HFFc6 (cell line): Measurements from ENCODE around the gene PGAP6. TPM values are rescaled to one million over a fixed set of nuclear protein-coding genes. Genes with fewer than 3 reads are reported as not detected.
"Not testable (repeated sequence)": the region's sequence is repeated elsewhere in the genome, so short reads cannot be mapped to it uniquely, and the experiment has no call there.

Source experiments
- DNase-seq: peaks from one replicate; pipeline ENCODE4 v3.0.0-alpha.2; 2018
- H3K27ac Mint-ChIP-seq: 2 replicates; pipeline ENCODE4 v1.8.0; 2020; ENCODE audit warnings: mild to moderate bottlenecking, mixed read lengths
- H3K27me3 Mint-ChIP-seq: 2 replicates; pipeline ENCODE4 v1.8.0; 2021; ENCODE audit warnings: mild to moderate bottlenecking, moderate library complexity, mixed read lengths; ENCODE audit not compliant: insufficient read depth
- H3K36me3 Mint-ChIP-seq: 2 replicates; pipeline ENCODE4 v1.8.0; 2021; ENCODE audit warnings: low read depth, mixed read lengths
- H3K4me1 Mint-ChIP-seq: 2 replicates; pipeline ENCODE4 v1.8.0; 2020; ENCODE audit warnings: low read depth, mixed read lengths
- H3K4me3 Mint-ChIP-seq: 2 replicates; pipeline ENCODE4 v1.8.0; 2020; ENCODE audit warnings: mild to moderate bottlenecking, moderate library complexity, mixed read lengths
- H3K9me3 Mint-ChIP-seq: 2 replicates; pipeline ENCODE4 v1.8.0; 2020; ENCODE audit warnings: mild to moderate bottlenecking, mixed read lengths
- total RNA-seq, 6 experiments: library from RNA; stranded (reverse); fragmentation: NEBNext Ultra II Directional; extraction: Animal tissue kit (Norgen Biotek cat#: 25700); gene quantifications; 2 replicates in 1 of 6; 3 replicates in 5 of 6; pipeline ENCODE4 v1.2.3, GENCODE V29; 2021
- TF ChIP-seq, protein P1 (sequence below): fragments of 200-600 bp; sonication (generic); IDR thresholded peaks from 2 replicates; pipeline ENCODE4 v1.5.0; 2021; ENCODE audit warnings: antibody characterized with exemption, mild to moderate bottlenecking

Gene PGAP6
- total RNA-seq, 6 experiments from 2014 or later = 50.6 to 69.7 (median 59.7) TPM

DNA sequence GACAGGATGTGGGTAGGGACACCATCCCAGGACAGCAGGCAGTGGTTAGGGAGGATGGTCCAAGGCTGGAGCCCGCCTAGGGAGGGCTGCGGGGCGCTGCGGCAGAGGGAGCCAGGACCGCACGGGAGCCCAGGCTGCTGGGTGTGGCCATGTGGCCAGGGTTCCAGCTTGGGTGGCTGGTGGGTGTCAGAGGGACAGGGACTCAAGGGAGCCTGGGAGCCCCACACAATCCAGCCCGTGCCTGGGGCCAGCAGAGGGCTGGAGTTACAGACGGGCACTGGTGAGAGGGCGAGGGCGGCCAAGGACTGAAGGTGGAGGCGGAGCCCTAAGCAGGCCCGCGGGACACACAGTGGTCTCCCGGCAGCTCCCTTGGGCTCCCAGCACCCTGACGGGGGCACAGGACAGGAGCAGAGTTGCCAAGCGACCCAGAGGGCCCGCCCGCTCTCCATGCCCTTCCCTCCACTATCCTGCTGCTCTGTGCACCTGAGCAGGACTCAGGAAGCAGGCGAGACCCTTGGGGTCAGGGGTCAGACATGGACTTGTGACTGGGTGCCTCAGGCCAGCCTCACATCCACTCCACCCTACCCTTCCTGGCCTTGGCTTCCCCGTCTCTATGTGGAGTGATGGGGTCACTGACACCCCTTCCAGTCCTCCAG is 18.5 kb downstream of the PGAP6 start:
- H3K9me3 Mint-ChIP-seq = no peaks in the 10 kb centered on the region
- H3K4me1 Mint-ChIP-seq = no peaks in the 10 kb centered on the region
- TF ChIP-seq, protein P1, sequence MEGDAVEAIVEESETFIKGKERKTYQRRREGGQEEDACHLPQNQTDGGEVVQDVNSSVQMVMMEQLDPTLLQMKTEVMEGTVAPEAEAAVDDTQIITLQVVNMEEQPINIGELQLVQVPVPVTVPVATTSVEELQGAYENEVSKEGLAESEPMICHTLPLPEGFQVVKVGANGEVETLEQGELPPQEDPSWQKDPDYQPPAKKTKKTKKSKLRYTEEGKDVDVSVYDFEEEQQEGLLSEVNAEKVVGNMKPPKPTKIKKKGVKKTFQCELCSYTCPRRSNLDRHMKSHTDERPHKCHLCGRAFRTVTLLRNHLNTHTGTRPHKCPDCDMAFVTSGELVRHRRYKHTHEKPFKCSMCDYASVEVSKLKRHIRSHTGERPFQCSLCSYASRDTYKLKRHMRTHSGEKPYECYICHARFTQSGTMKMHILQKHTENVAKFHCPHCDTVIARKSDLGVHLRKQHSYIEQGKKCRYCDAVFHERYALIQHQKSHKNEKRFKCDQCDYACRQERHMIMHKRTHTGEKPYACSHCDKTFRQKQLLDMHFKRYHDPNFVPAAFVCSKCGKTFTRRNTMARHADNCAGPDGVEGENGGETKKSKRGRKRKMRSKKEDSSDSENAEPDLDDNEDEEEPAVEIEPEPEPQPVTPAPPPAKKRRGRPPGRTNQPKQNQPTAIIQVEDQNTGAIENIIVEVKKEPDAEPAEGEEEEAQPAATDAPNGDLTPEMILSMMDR = no peak
- peaks cover 2% of the 10 kb centered on the region; the same call in 1 of the 2 replicates for H3K27me3 Mint-ChIP-seq
- 0 out of 2 replicates have a peak, but pooled peaks cover 7% of the 10 kb centered on the region for H3K36me3 Mint-ChIP-seq
- DNase-seq = no peak
- no peak overlapping the region for H3K4me3 Mint-ChIP-seq
- H3K27ac Mint-ChIP-seq = no peak overlapping the region

DNA sequence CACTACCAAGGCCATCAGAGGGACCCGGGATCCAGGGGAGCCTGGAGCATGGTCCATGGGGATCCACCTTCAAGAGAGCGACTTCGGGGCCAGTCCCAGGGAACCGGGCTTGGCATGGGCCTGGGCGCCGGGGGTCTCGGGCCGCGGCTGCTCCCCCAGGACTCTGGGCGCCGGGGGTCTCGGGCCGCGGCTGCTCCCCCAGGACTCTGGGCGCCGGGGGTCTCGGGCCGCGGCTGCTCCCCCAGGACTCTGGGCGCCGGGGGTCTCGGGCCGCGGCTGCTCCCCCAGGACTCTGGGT is 19.1 kb downstream of the PGAP6 start:
- not testable (repeated sequence) for DNase-seq, H3K27me3 Mint-ChIP-seq

DNA sequence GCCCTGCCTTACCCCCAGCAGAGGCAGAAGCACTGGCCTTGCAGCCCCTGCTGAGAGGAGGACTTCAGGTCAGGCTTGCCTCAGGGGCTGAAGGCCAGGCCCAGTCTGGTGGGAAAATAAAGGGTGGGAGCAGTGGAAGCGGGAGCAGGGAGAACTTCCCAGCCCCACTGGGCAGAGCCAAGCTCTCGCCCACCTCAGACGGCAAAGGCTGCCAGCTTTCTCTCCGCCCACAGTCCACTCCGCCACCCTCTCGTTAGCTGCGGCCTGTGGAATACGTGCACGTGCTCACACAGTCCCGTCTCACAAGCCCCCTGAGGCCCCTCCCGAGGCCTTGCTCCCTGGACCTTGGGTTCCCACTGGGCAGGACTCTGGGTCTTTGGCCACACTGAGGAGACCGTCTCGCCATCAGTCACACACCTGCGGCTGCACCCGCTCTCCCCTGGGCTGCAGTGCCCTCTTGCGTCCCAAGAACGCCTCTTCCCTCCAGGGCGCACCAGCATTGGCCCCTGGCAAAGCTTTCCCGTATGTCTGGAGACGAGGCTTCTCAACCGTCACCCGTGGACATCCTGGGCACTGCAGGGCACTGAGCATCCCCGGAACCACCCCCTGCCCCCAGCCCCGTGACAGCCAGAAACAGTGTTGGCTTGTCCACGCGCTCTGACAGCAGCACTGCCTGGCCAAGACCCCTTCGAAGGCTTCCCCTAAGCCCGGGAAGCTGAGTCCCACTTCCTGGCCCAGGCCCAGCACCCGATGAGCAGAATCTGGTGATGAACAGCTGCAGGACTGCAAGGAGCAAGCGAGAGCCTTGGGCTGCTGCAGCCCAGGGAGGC is 19.7 kb downstream of the PGAP6 start:
- Mint-ChIP-seq H3K4me3 (no peak overlapping the region), H3K9me3 (no peaks in the 10 kb centered on the region), H3K27ac (no peak overlapping the region), H3K27me3 (peaks cover 2% of the 10 kb centered on the region; the same call in 1 of the 2 replicates), H3K4me1 (no peaks in the 10 kb centered on the region), H3K36me3 (0 out of 2 replicates have a peak, but pooled peaks cover 5% of the 10 kb centered on the region)
- TF ChIP-seq, protein P1 = peak; percentile 77
- DNase-seq = peak; percentile 51

More for the DNA sequence above, 19.1 kb downstream of the PGAP6 start:
- not testable (repeated sequence) for H3K27ac Mint-ChIP-seq, H3K36me3 Mint-ChIP-seq, H3K4me1 Mint-ChIP-seq, H3K4me3 Mint-ChIP-seq, H3K9me3 Mint-ChIP-seq

DNA sequence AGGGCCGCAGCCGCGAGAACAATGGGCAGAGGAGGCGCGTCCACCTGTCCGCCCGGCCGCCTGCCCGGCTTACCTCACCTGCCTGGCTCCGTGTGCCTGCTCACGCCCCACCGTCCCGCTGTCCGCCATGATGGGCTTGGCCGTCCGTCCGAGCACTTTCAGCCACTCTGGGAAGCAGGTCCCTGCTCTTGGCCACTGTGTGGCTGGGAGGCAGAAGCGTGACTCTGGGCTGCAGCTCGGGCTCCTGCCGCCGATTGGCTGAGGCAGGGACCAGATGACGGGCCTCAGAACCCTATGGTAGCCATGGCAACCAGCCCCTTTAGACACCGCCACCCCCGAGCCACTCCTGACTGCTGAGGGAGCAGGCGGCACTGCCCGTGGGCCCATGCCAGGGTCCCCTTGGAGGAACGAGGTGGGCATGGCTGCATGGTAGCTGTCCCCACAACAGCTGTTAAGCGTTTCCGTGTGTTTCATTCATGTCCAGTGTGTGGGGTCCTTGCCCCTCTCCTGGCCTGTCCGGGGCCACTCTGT is 20.4 kb downstream of the PGAP6 start:
- TF ChIP-seq, protein P1 = no peak
- H3K9me3 Mint-ChIP-seq = no peaks in the 10 kb centered on the region
- no peak for DNase-seq
- H3K27me3 Mint-ChIP-seq = peaks cover 2% of the 10 kb centered on the region; the same call in 1 of the 2 replicates
- H3K4me1 Mint-ChIP-seq = no peaks in the 10 kb centered on the region
- H3K4me3 Mint-ChIP-seq = no peak overlapping the region
- H3K36me3 Mint-ChIP-seq = no peaks in the 10 kb centered on the region
- H3K27ac Mint-ChIP-seq = no peak overlapping the region

DNA sequence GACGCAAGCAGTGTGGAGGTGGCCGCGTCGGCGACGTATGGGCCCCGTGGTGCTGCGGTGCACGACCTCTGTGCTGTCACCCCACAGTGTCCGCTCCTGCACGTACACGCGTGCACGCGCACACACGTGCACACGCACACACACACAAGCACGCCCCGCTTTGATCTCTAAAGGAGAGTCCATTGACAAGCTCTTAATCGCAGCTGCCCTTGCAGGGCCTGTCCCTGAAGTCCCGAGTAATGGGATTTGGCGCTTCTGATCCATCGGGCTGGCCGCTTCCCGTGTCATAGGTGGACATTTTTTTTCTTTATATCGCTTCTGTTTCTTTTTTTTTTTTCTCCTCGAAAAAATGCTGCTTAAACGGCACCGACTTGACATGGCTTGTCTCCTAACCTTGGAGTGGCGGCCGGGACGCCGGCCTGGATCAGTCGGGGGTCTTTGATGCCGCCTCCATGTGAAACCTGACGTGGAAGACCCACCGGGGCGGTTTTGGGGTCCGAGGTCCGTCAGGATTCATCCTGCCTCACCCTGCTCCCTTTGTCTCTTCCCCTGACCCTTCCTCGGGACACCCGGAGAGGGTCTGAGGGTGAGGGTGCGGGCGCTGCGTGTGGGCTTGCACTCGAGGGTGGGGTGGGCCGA is 21.0 kb downstream of the PGAP6 start:
- peaks cover 2% of the 10 kb centered on the region; the same call in 1 of the 2 replicates for H3K27me3 Mint-ChIP-seq
- H3K9me3 Mint-ChIP-seq = no peaks in the 10 kb centered on the region
- no peak overlapping the region for H3K4me3 Mint-ChIP-seq
- H3K27ac Mint-ChIP-seq = no peak overlapping the region
- no peaks in the 10 kb centered on the region for H3K4me1 Mint-ChIP-seq
- no peak for DNase-seq
- no peaks in the 10 kb centered on the region for H3K36me3 Mint-ChIP-seq
- TF ChIP-seq, protein P1 = no peak
